ENCODE data around the gene GALNT6. TPM values are rescaled to one million over a fixed set of nuclear protein-coding genes. Genes with fewer than 3 reads are reported as not detected.

GALNT6 gene
- total and polyA plus RNA-seq, 2 donors (not counting 3 experiments of a cell fraction or from before 2014, with no cell fraction given): 18.7 to 39.2 TPM

DNA sequence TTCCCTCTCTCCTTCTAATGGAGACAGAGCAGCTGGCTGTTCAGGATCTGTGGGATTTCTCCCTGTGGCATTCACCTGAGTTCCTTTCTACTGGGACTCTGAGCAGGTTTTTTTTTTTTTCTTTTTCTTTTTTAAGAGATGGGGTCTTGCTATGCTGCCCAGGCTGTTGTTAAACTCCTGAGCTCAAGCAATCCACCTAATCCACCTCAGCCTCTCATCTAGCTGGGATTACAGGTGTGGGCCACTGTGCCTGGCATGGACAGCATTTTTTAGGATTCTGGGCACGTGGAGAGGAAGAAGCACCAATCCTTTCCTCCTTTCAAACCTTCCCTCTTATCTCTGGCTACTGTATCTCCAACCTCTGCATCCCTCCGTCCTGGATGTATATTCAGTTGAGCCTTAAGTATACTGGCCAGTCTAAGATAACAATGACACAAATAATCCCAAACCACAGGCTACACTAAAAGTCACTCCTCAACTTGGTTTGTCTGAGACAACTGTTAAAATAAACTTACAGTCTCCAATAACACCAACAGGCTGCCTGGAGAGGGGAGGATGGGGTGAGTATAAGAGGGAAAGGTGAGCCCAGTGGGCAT, 28.4 kb downstream of the GALNT6 start:
- H2AFZ ChIP-seq (ENCODE audit: low read depth, low read length): no peak overlapping the region
- no peak overlapping the region for H3K9ac ChIP-seq (replicated peaks; ENCODE audit: extremely low read depth, insufficient read depth, low read length)
- no peaks in the 10 kb centered on the region for H3K79me2 ChIP-seq (ENCODE audit: control insufficient read depth, insufficient read depth, low read length)
- TF ChIP-seq EZH2 (IDR thresholded peaks at IDR 0.05; ENCODE audit: borderline replicate concordance, low read depth, low read length, severe bottlenecking): no peak
- TF ChIP-seq JUN (IDR thresholded peaks at IDR 0.05; ENCODE audit: borderline replicate concordance, insufficient read depth, insufficient read length, low read depth): no peak
- no peak for TF ChIP-seq MYC (IDR thresholded peaks at IDR 0.05; ENCODE audit: low read depth, low read length)
- TF ChIP-seq POLR2A (IDR thresholded peaks at IDR 0.05; ENCODE audit: low read depth, low read length): no peak
- TF ChIP-seq, protein P1, sequence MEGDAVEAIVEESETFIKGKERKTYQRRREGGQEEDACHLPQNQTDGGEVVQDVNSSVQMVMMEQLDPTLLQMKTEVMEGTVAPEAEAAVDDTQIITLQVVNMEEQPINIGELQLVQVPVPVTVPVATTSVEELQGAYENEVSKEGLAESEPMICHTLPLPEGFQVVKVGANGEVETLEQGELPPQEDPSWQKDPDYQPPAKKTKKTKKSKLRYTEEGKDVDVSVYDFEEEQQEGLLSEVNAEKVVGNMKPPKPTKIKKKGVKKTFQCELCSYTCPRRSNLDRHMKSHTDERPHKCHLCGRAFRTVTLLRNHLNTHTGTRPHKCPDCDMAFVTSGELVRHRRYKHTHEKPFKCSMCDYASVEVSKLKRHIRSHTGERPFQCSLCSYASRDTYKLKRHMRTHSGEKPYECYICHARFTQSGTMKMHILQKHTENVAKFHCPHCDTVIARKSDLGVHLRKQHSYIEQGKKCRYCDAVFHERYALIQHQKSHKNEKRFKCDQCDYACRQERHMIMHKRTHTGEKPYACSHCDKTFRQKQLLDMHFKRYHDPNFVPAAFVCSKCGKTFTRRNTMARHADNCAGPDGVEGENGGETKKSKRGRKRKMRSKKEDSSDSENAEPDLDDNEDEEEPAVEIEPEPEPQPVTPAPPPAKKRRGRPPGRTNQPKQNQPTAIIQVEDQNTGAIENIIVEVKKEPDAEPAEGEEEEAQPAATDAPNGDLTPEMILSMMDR (IDR thresholded peaks at IDR 0.05; ENCODE audit: extremely low read depth in 1 of 2, insufficient read depth in 1 of 2, low read depth in 1 of 2, low read length in 2 of 2): no peak
- no peak for TF ChIP-seq FOS (IDR thresholded peaks at IDR 0.05; ENCODE audit: borderline replicate concordance, insufficient read depth, low read length)
- TF ChIP-seq POLR2AphosphoS5 (IDR thresholded peaks at IDR 0.05; ENCODE audit: insufficient read depth, low read depth, low read length): no peak
- TF ChIP-seq, protein P2, sequence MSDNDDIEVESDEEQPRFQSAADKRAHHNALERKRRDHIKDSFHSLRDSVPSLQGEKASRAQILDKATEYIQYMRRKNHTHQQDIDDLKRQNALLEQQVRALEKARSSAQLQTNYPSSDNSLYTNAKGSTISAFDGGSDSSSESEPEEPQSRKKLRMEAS (IDR thresholded peaks at IDR 0.05; ENCODE audit: insufficient read depth, insufficient read length): no peak
- TF ChIP-seq GATA2 (IDR thresholded peaks at IDR 0.05; ENCODE audit: insufficient read depth, insufficient read length, low read depth, low read length): no peak
- H3K9me3 ChIP-seq (replicated peaks; ENCODE audit: control insufficient read depth, insufficient read depth, low read length): no peaks in the 10 kb centered on the region
- H4K20me1 ChIP-seq (replicated peaks; ENCODE audit: control insufficient read depth, extremely low read depth, insufficient read depth, low read length): no peaks in the 10 kb centered on the region
- BruUV-seq (replicated peaks): no TSS peak
- H3K4me3 ChIP-seq (replicated peaks in 1 of 3; ENCODE audit: insufficient read depth in 1 of 3, low read depth in 1 of 3, low read length in 3 of 3): no peak overlapping the region
- no peaks in the 10 kb centered on the region for H3K4me1 ChIP-seq (ENCODE audit: control insufficient read depth, extremely low read depth, insufficient read depth, low read length)
- peaks cover 0 to 3% of the 10 kb centered on the region in 2 experiments for H3K36me3 ChIP-seq (ENCODE audit: control insufficient read depth in 2 of 2, extremely low read depth in 1 of 2, insufficient read depth in 2 of 2, low read length in 2 of 2)
- H3K27ac ChIP-seq (ENCODE audit: insufficient read depth, low read depth, low read length): no peak overlapping the region
- no peak for DNase-seq (ENCODE audit: low read depth, low spot score)
- H3K4me2 ChIP-seq (ENCODE audit: insufficient read depth, low read length): no peak overlapping the region
- H3K27me3 ChIP-seq (ENCODE audit: control insufficient read depth in 2 of 2, insufficient read depth in 2 of 2, low read length in 2 of 2): no peaks in the 10 kb centered on the region
- ChIA-PET POLR2A (no interaction called here), CTCF (interaction anchor here (0.7 to 3.7 kb wide), 3 partner anchors 12 to 194 kb away, joined by 3 to 14 read pairs (median 3); no protein-coding TSS in a partner anchor)
- dilution Hi-C loops (cut with MboI; ENCODE audit: extremely low pct_ligation_motif_present, low sequenced_read_pairs) (no loop called here), intact Hi-C loops (cut with micrococcal nuclease) (no loop called here)
- FAIRE-seq: no peak
- H3K9me1 ChIP-seq (replicated peaks; ENCODE audit: control insufficient read depth, extremely low read depth, insufficient read depth, low read length): no peaks in the 10 kb centered on the region
